HCT116 (cell line): Measurements from ENCODE around the gene GAREM2. TPM values are rescaled to one million over a fixed set of nuclear protein-coding genes. Genes with fewer than 3 reads are reported as not detected.

Experiments used
- ATAC-seq: fragments of 200-7000 bp; cut with Tn5 transposase; 2 replicates; pipeline ENCODE4 v1.9.1; 2020; ENCODE audit warnings: mild to moderate bottlenecking, moderate library complexity
- BruUV-seq: library from RNA; stranded (reverse); fragments of 400-500 nt; replicated peaks from 2 replicates; lab custom pipeline; 2021; lab: Mats Ljungman, UMichigan
- CTCF ChIA-PET: fragments of 300-600 bp; sonication (Branson Sonifier 250); formaldehyde crosslinking; loops from one replicate; lab custom pipeline; 2021; ENCODE audit warnings: antibody characterized with exemption; lab: Charles Lee
- POLR2A ChIA-PET: fragments of 300-600, 350-600 bp; sonication (Branson Sonifier 250); formaldehyde crosslinking; loops from one replicate; lab custom pipeline; 2021; ENCODE audit warnings: antibody characterized with exemption; lab: Charles Lee
- RAD21 ChIA-PET, 2 experiments: fragments of 300-600 bp; sonication (Branson Sonifier 250); formaldehyde crosslinking; loops; one replicate each; lab custom pipeline; 2023; ENCODE audit warnings: low total read pairs in 2 of 2; ENCODE audit not compliant: uncharacterized antibody in 2 of 2, unreplicated experiment in 2 of 2, low non-redundant PET in 1 of 2; lab: Charles Lee
- DNase-seq: peaks from one replicate; pipeline ENCODE4 v3.0.0-alpha.2; 2010; ENCODE audit warnings: low read depth, low spot score
- H2AFZ ChIP-seq: fragments of 200-600 bp; shearing (Covaris generic), sonication (generic); 2 replicates; pipeline ENCODE4 v1.6.1; 2017; ENCODE audit warnings: low read depth, mixed run types, mixed read lengths, antibody characterized with exemption, low read length; ENCODE audit not compliant: poor library complexity, severe bottlenecking
- H3K27ac ChIP-seq: 2 replicates; pipeline ENCODE4 v1.5.1; 2012; ENCODE audit warnings: low read depth, low read length
- H3K27me3 ChIP-seq: fragments of 200-600 bp; sonication (generic); 2 replicates; pipeline ENCODE4 v1.6.1; 2016; ENCODE audit warnings: mixed run types, low read length, mixed read lengths; ENCODE audit not compliant: insufficient read depth
- H3K36me3 ChIP-seq, 2 experiments: fragments of 200-500 bp in 1 of 2; fragments of 200-600 bp in 1 of 2; sonication (Bioruptor generic) in 1 of 2; sonication (generic) in 1 of 2; 2 replicates each; pipeline versions ENCODE4 v1.5.1 to v1.6.1; 2014 to 2016; ENCODE audit warnings: low read length in 2 of 2, inconsistent platforms in 1 of 2, mixed read lengths in 1 of 2, mixed run types in 1 of 2; ENCODE audit not compliant: insufficient read depth in 2 of 2, control insufficient read depth in 1 of 2
- H3K4me1 ChIP-seq, 2 experiments: fragments of 200-600 bp in 1 of 2; sonication (generic) in 1 of 2; 2 replicates each; pipeline versions ENCODE4 v1.5.1 to v1.6.1; 2012 to 2017; ENCODE audit warnings: low read length in 2 of 2, inconsistent platforms in 1 of 2, mild to moderate bottlenecking in 1 of 2, mixed read lengths in 1 of 2, mixed run types in 1 of 2, moderate library complexity in 1 of 2; ENCODE audit not compliant: insufficient read depth in 2 of 2, control insufficient read depth in 1 of 2
- H3K4me2 ChIP-seq: fragments of 200-600 bp; sonication (generic); 2 replicates; pipeline ENCODE4 v1.6.1; 2017; ENCODE audit warnings: mixed run types, low read length, mixed read lengths
- H3K4me3 ChIP-seq, 2 experiments: fragments of 200-600 bp in 1 of 2; sonication (generic) in 1 of 2; replicated peaks in 1 of 2; 2 replicates each; pipeline ENCODE4 v1.5.1; 2011 to 2016; ENCODE audit warnings: low read length in 2 of 2, control low read depth in 1 of 2, low read depth in 1 of 2, mild to moderate bottlenecking in 1 of 2, mixed read lengths in 1 of 2, mixed run types in 1 of 2
- H3K79me2 ChIP-seq: fragments of 200-600 bp; sonication (generic); 2 replicates; pipeline ENCODE4 v1.6.1; 2017; ENCODE audit warnings: mild to moderate bottlenecking, mixed run types, low read length, moderate library complexity, mixed read lengths; ENCODE audit not compliant: insufficient read depth
- H3K9ac ChIP-seq: fragments of 200-600 bp; sonication (generic); 2 replicates; pipeline ENCODE4 v1.6.1; 2016; ENCODE audit warnings: low read length, mixed read lengths
- H3K9me2 ChIP-seq: fragments of 200-600 bp; sonication (generic), shearing (Covaris generic); 2 replicates; pipeline ENCODE4 v1.6.1; 2017; ENCODE audit warnings: mixed run types, mild to moderate bottlenecking, moderate library complexity; ENCODE audit not compliant: insufficient read depth
- H3K9me3 ChIP-seq, 2 experiments: fragments of 200-500 bp in 1 of 2; fragments of 200-600 bp in 1 of 2; sonication (Bioruptor generic) in 1 of 2; sonication (generic) in 1 of 2; 2 replicates each; pipeline ENCODE4 v1.6.1; 2014 to 2017; ENCODE audit warnings: low read length in 2 of 2, mixed read lengths in 2 of 2, inconsistent platforms in 1 of 2, low read depth in 1 of 2, mild to moderate bottlenecking in 1 of 2, mixed run types in 1 of 2, moderate library complexity in 1 of 2; ENCODE audit not compliant: control insufficient read depth in 1 of 2, insufficient read depth in 1 of 2
- H4K20me1 ChIP-seq: fragments of 200-600 bp; sonication (generic), shearing (Covaris generic); 2 replicates; pipeline ENCODE4 v1.6.1; 2017; ENCODE audit warnings: mixed run types, mild to moderate bottlenecking, moderate library complexity; ENCODE audit not compliant: insufficient read depth
- CEBPB ChIP-seq: IDR thresholded peaks from 2 replicates; pipeline ENCODE4 v1.6.1; 2012; ENCODE audit warnings: low read depth
- EGR1 ChIP-seq: IDR thresholded peaks from 2 replicates; pipeline ENCODE4 v1.6.1; 2012; ENCODE audit warnings: low read depth
- ELF1 ChIP-seq: IDR thresholded peaks from 2 replicates; pipeline ENCODE4 v1.6.1; 2012; ENCODE audit warnings: low read depth, borderline replicate concordance
- EZH2 ChIP-seq: fragments of 200-600 bp; sonication (generic); IDR thresholded peaks from 2 replicates; pipeline ENCODE4 v1.6.1; 2017; ENCODE audit warnings: antibody characterized with exemption, mixed run types
- EZH2phosphoT487 ChIP-seq: fragments of 200-600 bp; IDR thresholded peaks from 2 replicates; pipeline ENCODE4 v1.6.1; 2018; ENCODE audit warnings: antibody characterized with exemption, borderline replicate concordance
- POLR2A ChIP-seq: IDR thresholded peaks from 2 replicates; pipeline ENCODE4 v1.7.0; 2011; ENCODE audit warnings: borderline replicate concordance; ENCODE audit not compliant: insufficient read depth, insufficient read length; ENCODE audit errors: extremely low read depth
- POLR2AphosphoS5 ChIP-seq: IDR thresholded peaks from 2 replicates; pipeline ENCODE4 v1.6.1; 2011; ENCODE audit warnings: mild to moderate bottlenecking, low read depth, low read length, moderate library complexity
- SP1 ChIP-seq: IDR thresholded peaks from 2 replicates; pipeline ENCODE4 v1.6.1; 2012; ENCODE audit warnings: low read depth
- TCF7L2 ChIP-seq: IDR thresholded peaks from 2 replicates; pipeline ENCODE4 v1.7.0; 2011; ENCODE audit warnings: borderline replicate concordance, inconsistent platforms; ENCODE audit not compliant: insufficient read depth, insufficient read length; ENCODE audit errors: extremely low read depth
- ZFX ChIP-seq: fragments of 450-650 bp; IDR thresholded peaks from 2 replicates; pipeline ENCODE4 v1.6.1; 2017
- ZNF274 ChIP-seq: fragments of 200-500 bp; sonication (Bioruptor generic); IDR thresholded peaks from 2 replicates; pipeline ENCODE4 v1.6.1; 2014; ENCODE audit warnings: mild to moderate bottlenecking, low read depth, low read length, inconsistent platforms
- intact Hi-C: fragments of 100-400 bp; cut with micrococcal nuclease; formaldehyde crosslinking; loops from 2 replicates; pipeline ENCODE4 v1.10.0; 2022
- total RNA-seq: library from RNA; stranded (reverse); gene quantifications from one replicate; pipeline ENCODE4 v1.2.1, GENCODE V29; 2021; ENCODE audit not compliant: unreplicated experiment
- TF ChIP-seq, protein P1 (sequence below): IDR thresholded peaks from 2 replicates; pipeline ENCODE4 v1.6.1; 2011; ENCODE audit warnings: mild to moderate bottlenecking, low read length, moderate library complexity; ENCODE audit not compliant: insufficient replicate concordance; ENCODE audit errors: extremely low read depth
- TF ChIP-seq, protein P2 (sequence below), 3 experiments: fragments of 200-600 bp in 1 of 3; sonication (generic) in 1 of 3; IDR thresholded peaks in 2 of 3; conservative IDR thresholded peaks in 1 of 3; 2 replicates each; pipeline ENCODE4 v1.5.1; 2012 to 2017; ENCODE audit warnings: low read depth in 2 of 3, low read length in 2 of 3, antibody characterized with exemption in 1 of 3, borderline replicate concordance in 1 of 3, control low read depth in 1 of 3, mild to moderate bottlenecking in 1 of 3, mixed read lengths in 1 of 3, mixed run types in 1 of 3, moderate library complexity in 1 of 3; ENCODE audit not compliant: insufficient read depth in 1 of 3

Gene GAREM2
- total RNA-seq, 1 experiment from 2014 or later, result 13.3 TPM

DNA sequence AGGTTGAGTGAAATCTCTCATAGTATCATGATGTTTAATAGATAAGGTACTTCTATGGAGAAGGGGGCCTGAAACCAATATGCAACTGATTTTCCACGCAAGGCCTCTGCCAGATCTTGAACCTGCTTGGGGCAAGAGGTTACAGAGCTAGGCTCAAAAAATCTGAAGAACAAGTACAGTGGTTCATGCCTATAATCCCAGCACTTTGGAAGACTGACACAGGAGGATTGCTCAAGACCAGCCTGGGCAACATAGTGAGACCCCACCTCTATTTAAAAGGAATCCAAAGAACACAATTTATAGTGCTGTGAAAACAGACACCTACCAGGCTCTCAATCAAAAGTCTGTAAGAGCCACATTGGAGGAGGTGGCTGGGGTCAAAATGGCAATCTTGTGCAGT is 42.9 kb downstream of the GAREM2 start (continued):
- no peak for TF ChIP-seq POLR2A

DNA sequence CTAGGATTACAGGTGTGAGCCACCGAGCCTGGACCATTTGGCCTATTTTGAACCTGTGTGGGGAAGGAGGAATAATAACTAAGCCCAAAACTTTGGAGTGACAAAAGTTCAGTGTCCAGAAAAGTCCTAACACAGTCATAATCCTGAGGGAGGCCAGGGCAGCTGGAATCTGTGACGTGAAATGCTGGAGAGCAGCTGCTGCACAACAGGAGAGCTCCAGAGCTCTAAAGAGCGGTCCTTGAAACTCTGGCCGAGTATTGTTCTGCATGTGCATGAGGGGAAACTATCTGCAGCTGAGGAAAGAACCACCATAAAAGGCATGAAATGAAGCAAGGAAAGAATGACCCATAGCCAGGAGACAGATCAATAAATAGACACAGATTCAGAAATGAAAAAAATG is 43.7 kb downstream of the GAREM2 start:
- no peak overlapping the region for H2AFZ ChIP-seq
- H4K20me1 ChIP-seq, result no peaks in the 10 kb centered on the region
- H3K27ac ChIP-seq, result no peak overlapping the region
- TF ChIP-seq EZH2 (no peak), ZNF274 (no peak), EZH2phosphoT487 (no peak)
- H3K79me2 ChIP-seq, result no peaks in the 10 kb centered on the region
- H3K4me2 ChIP-seq, result no peak overlapping the region
- no TSS peak for BruUV-seq
- ChIA-PET CTCF (no interaction called here), RAD21 (no interaction called here), POLR2A (no interaction called here)
- DNase-seq (no peak), ATAC-seq (no peak)
- intact Hi-C loops, result no loop called here
- H3K9me3 ChIP-seq, result 0 out of 4 replicates have a peak, but pooled peaks cover 0 to 4% of the 10 kb centered on the region in 2 experiments
- H3K9me2 ChIP-seq, result no peaks in the 10 kb centered on the region
- no peaks in the 10 kb centered on the region for H3K4me1 ChIP-seq
- peaks cover 10 to 20% of the 10 kb centered on the region in 2 experiments; a peak in 3 of 4 replicates for H3K36me3 ChIP-seq
- no peak overlapping the region for H3K4me3 ChIP-seq
- H3K9ac ChIP-seq, result no peak overlapping the region
- H3K27me3 ChIP-seq, result no peaks in the 10 kb centered on the region

DNA sequence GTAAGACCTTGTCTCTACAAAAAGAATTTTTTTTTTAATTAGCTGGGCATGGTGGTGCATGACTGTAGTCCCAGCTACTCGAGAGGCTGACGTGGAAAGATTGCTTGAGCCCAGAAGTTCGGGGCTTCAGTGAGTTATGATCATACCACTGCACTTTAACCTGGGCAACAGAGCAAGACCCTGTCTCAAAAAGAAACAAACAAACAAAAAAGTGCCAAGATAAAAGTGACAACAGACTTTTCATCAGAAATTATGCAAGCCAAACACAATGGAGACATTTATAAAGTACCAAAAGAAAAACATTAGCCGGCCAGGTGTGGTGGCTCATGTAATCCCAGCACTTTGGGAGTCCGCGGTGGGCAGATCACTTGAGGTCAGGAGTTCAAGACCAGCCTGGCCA is 44.8 kb downstream of the GAREM2 start:
- intact Hi-C loops, result no loop called here
- RAD21 ChIA-PET, result no interaction called here
- H3K4me3 ChIP-seq, result no peak overlapping the region

More for the DNA sequence above, 44.8 kb downstream of the GAREM2 start:
- no peak overlapping the region for H3K4me2 ChIP-seq
- H3K9me2 ChIP-seq, result no peaks in the 10 kb centered on the region
- no peaks in the 10 kb centered on the region for H3K4me1 ChIP-seq
- H4K20me1 ChIP-seq, result no peaks in the 10 kb centered on the region
- H3K9me3 ChIP-seq, result 0 out of 4 replicates have a peak, but pooled peaks cover 0 to 4% of the 10 kb centered on the region in 2 experiments
- BruUV-seq, result no TSS peak
- DNase-seq, result no peak
- peaks cover 10 to 14% of the 10 kb centered on the region in 2 experiments; a peak in 3 of 4 replicates for H3K36me3 ChIP-seq
- no peak overlapping the region for H2AFZ ChIP-seq
- no peaks in the 10 kb centered on the region for H3K79me2 ChIP-seq
- ChIA-PET POLR2A (no interaction called here), CTCF (no interaction called here)
- no peak overlapping the region for H3K9ac ChIP-seq
- TF ChIP-seq EGR1 (no peak), CEBPB (no peak), POLR2AphosphoS5 (no peak), ZFX (no peak), EZH2phosphoT487 (no peak), SP1 (no peak), TCF7L2 (no peak), ELF1 (no peak)
- TF ChIP-seq, protein P1, sequence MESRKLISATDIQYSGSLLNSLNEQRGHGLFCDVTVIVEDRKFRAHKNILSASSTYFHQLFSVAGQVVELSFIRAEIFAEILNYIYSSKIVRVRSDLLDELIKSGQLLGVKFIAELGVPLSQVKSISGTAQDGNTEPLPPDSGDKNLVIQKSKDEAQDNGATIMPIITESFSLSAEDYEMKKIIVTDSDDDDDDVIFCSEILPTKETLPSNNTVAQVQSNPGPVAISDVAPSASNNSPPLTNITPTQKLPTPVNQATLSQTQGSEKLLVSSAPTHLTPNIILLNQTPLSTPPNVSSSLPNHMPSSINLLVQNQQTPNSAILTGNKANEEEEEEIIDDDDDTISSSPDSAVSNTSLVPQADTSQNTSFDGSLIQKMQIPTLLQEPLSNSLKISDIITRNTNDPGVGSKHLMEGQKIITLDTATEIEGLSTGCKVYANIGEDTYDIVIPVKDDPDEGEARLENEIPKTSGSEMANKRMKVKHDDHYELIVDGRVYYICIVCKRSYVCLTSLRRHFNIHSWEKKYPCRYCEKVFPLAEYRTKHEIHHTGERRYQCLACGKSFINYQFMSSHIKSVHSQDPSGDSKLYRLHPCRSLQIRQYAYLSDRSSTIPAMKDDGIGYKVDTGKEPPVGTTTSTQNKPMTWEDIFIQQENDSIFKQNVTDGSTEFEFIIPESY, result no peak
- TF ChIP-seq, protein P2, sequence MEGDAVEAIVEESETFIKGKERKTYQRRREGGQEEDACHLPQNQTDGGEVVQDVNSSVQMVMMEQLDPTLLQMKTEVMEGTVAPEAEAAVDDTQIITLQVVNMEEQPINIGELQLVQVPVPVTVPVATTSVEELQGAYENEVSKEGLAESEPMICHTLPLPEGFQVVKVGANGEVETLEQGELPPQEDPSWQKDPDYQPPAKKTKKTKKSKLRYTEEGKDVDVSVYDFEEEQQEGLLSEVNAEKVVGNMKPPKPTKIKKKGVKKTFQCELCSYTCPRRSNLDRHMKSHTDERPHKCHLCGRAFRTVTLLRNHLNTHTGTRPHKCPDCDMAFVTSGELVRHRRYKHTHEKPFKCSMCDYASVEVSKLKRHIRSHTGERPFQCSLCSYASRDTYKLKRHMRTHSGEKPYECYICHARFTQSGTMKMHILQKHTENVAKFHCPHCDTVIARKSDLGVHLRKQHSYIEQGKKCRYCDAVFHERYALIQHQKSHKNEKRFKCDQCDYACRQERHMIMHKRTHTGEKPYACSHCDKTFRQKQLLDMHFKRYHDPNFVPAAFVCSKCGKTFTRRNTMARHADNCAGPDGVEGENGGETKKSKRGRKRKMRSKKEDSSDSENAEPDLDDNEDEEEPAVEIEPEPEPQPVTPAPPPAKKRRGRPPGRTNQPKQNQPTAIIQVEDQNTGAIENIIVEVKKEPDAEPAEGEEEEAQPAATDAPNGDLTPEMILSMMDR (IDR thresholded peaks at IDR 0.05 in 2 of 3, conservative IDR thresholded peaks at IDR 0.05 in 1 of 3; ENCODE audit: borderline replicate concordance in 1 of 3, insufficient read depth in 1 of 3, low read depth in 2 of 3, low read length in 2 of 3), result no peak
- no peak overlapping the region for H3K27ac ChIP-seq
- no peaks in the 10 kb centered on the region for H3K27me3 ChIP-seq
- ATAC-seq, result no peak
